ENCODE results near the gene STIM1.
"Not testable (repeated sequence)": the region's sequence is repeated elsewhere in the genome, so short reads cannot be mapped to it uniquely, and the experiment has no call there.

STIM1 gene

GRCh38 chr11:3859373-3859881, 4.0 kb downstream of the STIM1 start:
- H3K79me2 ChIP-seq (ENCODE audit: control insufficient read depth, insufficient read depth, low read length), result no peaks in the 10 kb centered on the region
- H3K4me2 ChIP-seq (ENCODE audit: low read length), result no peak overlapping the region
- H2BK120ac ChIP-seq (ENCODE audit: low read depth, low read length), result no peak overlapping the region
- no peak overlapping the region for H3K27ac ChIP-seq (ENCODE audit: low read depth, low read length)
- WGBS (ENCODE audit: extremely low coverage, insufficient coverage, low lambda C conversion rate), result no CpG with 5 or more reads among the region's 4 CpGs
- no peak overlapping the region for H4K8ac ChIP-seq (ENCODE audit: low read depth, low read length)
- H3K27me3 ChIP-seq (ENCODE audit: insufficient read depth, low read length, poor library complexity), result no peaks in the 10 kb centered on the region
- H3K23ac ChIP-seq (ENCODE audit: low read length), result no peak overlapping the region
- H2AK5ac ChIP-seq (ENCODE audit: low read length), result no peak overlapping the region
- no peak overlapping the region for H2BK5ac ChIP-seq (ENCODE audit: low read length)
- H4K5ac ChIP-seq (ENCODE audit: low read length), result no peak overlapping the region
- H3K4me3 ChIP-seq (ENCODE audit: low read length), result no peak overlapping the region
- peak; percentile 25 for DNase-seq
- H3K9ac ChIP-seq (ENCODE audit: low read length), result no peak overlapping the region
- peaks cover 6% of the 10 kb centered on the region for H3K79me1 ChIP-seq (ENCODE audit: low read length)
- no peak overlapping the region for H3K18ac ChIP-seq (ENCODE audit: low read length)
- H3K56ac ChIP-seq (ENCODE audit: low read length), result peak overlapping the region; percentile 31
- H3K4ac ChIP-seq (ENCODE audit: low read depth, low read length), result no peak overlapping the region
- H2BK15ac ChIP-seq (replicated peaks; ENCODE audit: low read depth), result no peak overlapping the region
- H3K4me1 ChIP-seq (ENCODE audit: control insufficient read depth, low read depth, low read length), result peaks cover 9% of the 10 kb centered on the region
- H3K36me3 ChIP-seq (ENCODE audit: control insufficient read depth, insufficient read depth, low read length), result no peaks in the 10 kb centered on the region

- Histone ChIP-seq H3K79me1 (ENCODE audit: low read length) (peaks cover 6% of the 10 kb centered on the region), H2BK5ac (ENCODE audit: low read length) (no peak overlapping the region), H3K18ac (ENCODE audit: low read length) (no peak overlapping the region), H3K4me1 (ENCODE audit: control insufficient read depth, low read depth, low read length) (peaks cover 8% of the 10 kb centered on the region), H4K5ac (ENCODE audit: low read length) (no peak overlapping the region), H3K79me2 (ENCODE audit: control insufficient read depth, insufficient read depth, low read length) (no peaks in the 10 kb centered on the region), H2BK15ac (replicated peaks; ENCODE audit: low read depth) (no peak overlapping the region), H3K9ac (ENCODE audit: low read length) (no peak overlapping the region), H2AK5ac (ENCODE audit: low read length) (no peak overlapping the region), H3K56ac (ENCODE audit: low read length) (no peak overlapping the region), H2BK120ac (ENCODE audit: low read depth, low read length) (no peak overlapping the region), H3K23ac (ENCODE audit: low read length) (no peak overlapping the region), H3K4me2 (ENCODE audit: low read length) (no peak overlapping the region), H3K27ac (ENCODE audit: low read depth, low read length) (no peak overlapping the region), H3K36me3 (ENCODE audit: control insufficient read depth, insufficient read depth, low read length) (no peaks in the 10 kb centered on the region), H3K4me3 (ENCODE audit: low read length) (no peak overlapping the region), H3K27me3 (ENCODE audit: insufficient read depth, low read length, poor library complexity) (no peaks in the 10 kb centered on the region), H4K8ac (ENCODE audit: low read depth, low read length) (no peak overlapping the region), H3K4ac (ENCODE audit: low read depth, low read length) (no peak overlapping the region)
- WGBS (ENCODE audit: extremely low coverage, insufficient coverage, low lambda C conversion rate), result no CpG with 5 or more reads among the region's 2 CpGs
- DNase-seq, result no peak
Measured at GRCh38 chr11:3860375-3860774, 4.9 kb downstream of the STIM1 start.

DNA sequence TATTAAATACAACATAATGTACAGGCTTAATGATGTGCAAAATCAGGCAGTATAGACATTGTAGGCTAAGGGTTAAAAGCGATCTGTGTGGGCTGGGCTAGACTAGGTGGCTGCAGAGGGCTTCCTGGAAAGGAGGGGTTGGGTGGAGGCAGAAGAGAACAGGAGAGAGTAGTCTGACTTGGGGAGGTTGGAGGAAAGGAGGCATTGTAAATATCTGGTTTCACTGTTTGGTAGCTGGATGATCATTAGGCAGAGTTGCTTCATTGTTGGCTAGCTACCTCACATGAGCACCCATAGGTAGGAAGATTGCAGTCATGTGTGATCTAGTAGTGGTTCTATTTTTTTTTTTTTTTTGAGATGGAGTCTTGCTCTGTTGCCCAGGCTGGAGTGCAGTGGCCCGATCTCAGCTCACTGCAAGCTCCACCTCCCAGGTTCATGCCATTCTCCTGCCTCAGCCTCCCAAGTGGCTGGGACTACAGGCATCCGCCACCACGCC, 5.5 kb downstream of the STIM1 start:
- H2BK5ac ChIP-seq (ENCODE audit: low read length); H3K4me2 ChIP-seq (ENCODE audit: low read length); H3K4me3 ChIP-seq (ENCODE audit: low read length); H3K56ac ChIP-seq (ENCODE audit: low read length); H3K36me3 ChIP-seq (ENCODE audit: control insufficient read depth, insufficient read depth, low read length); H2BK15ac ChIP-seq (replicated peaks; ENCODE audit: low read depth); H3K79me2 ChIP-seq (ENCODE audit: control insufficient read depth, insufficient read depth, low read length); DNase-seq; H2BK120ac ChIP-seq (ENCODE audit: low read depth, low read length); H3K27me3 ChIP-seq (ENCODE audit: insufficient read depth, low read length, poor library complexity); H3K9ac ChIP-seq (ENCODE audit: low read length); H3K4ac ChIP-seq (ENCODE audit: low read depth, low read length); H4K5ac ChIP-seq (ENCODE audit: low read length); H3K18ac ChIP-seq (ENCODE audit: low read length); H3K79me1 ChIP-seq (ENCODE audit: low read length); H3K23ac ChIP-seq (ENCODE audit: low read length); H2AK5ac ChIP-seq (ENCODE audit: low read length); H3K27ac ChIP-seq (ENCODE audit: low read depth, low read length); H4K8ac ChIP-seq (ENCODE audit: low read depth, low read length): not testable (repeated sequence)
- no CpG with 5 or more reads among the region's 4 CpGs for WGBS (ENCODE audit: extremely low coverage, insufficient coverage, low lambda C conversion rate)
- peaks cover 11% of the 10 kb centered on the region for H3K4me1 ChIP-seq (ENCODE audit: control insufficient read depth, low read depth, low read length)

GRCh38 chr11:3861683-3862082, 6.2 kb downstream of the STIM1 start:
- no peak overlapping the region for H2BK120ac ChIP-seq (ENCODE audit: low read depth, low read length)
- H3K9ac ChIP-seq (ENCODE audit: low read length), result no peak overlapping the region
- no peak overlapping the region for H4K8ac ChIP-seq (ENCODE audit: low read depth, low read length)
- H2AK5ac ChIP-seq (ENCODE audit: low read length), result no peak overlapping the region
- H3K18ac ChIP-seq (ENCODE audit: low read length), result no peak overlapping the region
- no peak overlapping the region for H3K23ac ChIP-seq (ENCODE audit: low read length)
- H3K36me3 ChIP-seq (ENCODE audit: control insufficient read depth, insufficient read depth, low read length), result no peaks in the 10 kb centered on the region
- no peak overlapping the region for H3K4me3 ChIP-seq (ENCODE audit: low read length)
- no peaks in the 10 kb centered on the region for H3K27me3 ChIP-seq (ENCODE audit: insufficient read depth, low read length, poor library complexity)
- no peak overlapping the region for H4K5ac ChIP-seq (ENCODE audit: low read length)
- H3K4me1 ChIP-seq (ENCODE audit: control insufficient read depth, low read depth, low read length), result peaks cover 7% of the 10 kb centered on the region
- no peak overlapping the region for H2BK15ac ChIP-seq (replicated peaks; ENCODE audit: low read depth)
- WGBS (ENCODE audit: extremely low coverage, insufficient coverage, low lambda C conversion rate), result no CpG with 5 or more reads among the region's 1 CpG
- H3K4ac ChIP-seq (ENCODE audit: low read depth, low read length), result no peak overlapping the region
- H3K4me2 ChIP-seq (ENCODE audit: low read length), result no peak overlapping the region
- no peaks in the 10 kb centered on the region for H3K79me2 ChIP-seq (ENCODE audit: control insufficient read depth, insufficient read depth, low read length)
- DNase-seq, result no peak
- peaks cover 6% of the 10 kb centered on the region for H3K79me1 ChIP-seq (ENCODE audit: low read length)
- H3K27ac ChIP-seq (ENCODE audit: low read depth, low read length), result no peak overlapping the region
- no peak overlapping the region for H3K56ac ChIP-seq (ENCODE audit: low read length)
- H2BK5ac ChIP-seq (ENCODE audit: low read length), result no peak overlapping the region

- Histone ChIP-seq H3K9ac (ENCODE audit: low read length) (peak overlapping the region; percentile 5), H3K18ac (ENCODE audit: low read length) (no peak overlapping the region), H2BK15ac (replicated peaks; ENCODE audit: low read depth) (no peak overlapping the region), H3K4me3 (ENCODE audit: low read length) (no peak overlapping the region), H2BK5ac (ENCODE audit: low read length) (no peak overlapping the region), H3K36me3 (ENCODE audit: control insufficient read depth, insufficient read depth, low read length) (no peaks in the 10 kb centered on the region), H3K79me2 (ENCODE audit: control insufficient read depth, insufficient read depth, low read length) (no peaks in the 10 kb centered on the region), H3K4me2 (ENCODE audit: low read length) (no peak overlapping the region), H2BK120ac (ENCODE audit: low read depth, low read length) (no peak overlapping the region), H3K27ac (ENCODE audit: low read depth, low read length) (no peak overlapping the region), H3K27me3 (ENCODE audit: insufficient read depth, low read length, poor library complexity) (no peaks in the 10 kb centered on the region), H3K4me1 (ENCODE audit: control insufficient read depth, low read depth, low read length) (peaks cover 7% of the 10 kb centered on the region), H3K79me1 (ENCODE audit: low read length) (peaks cover 2% of the 10 kb centered on the region), H4K5ac (ENCODE audit: low read length) (no peak overlapping the region), H3K4ac (ENCODE audit: low read depth, low read length) (no peak overlapping the region), H3K56ac (ENCODE audit: low read length) (no peak overlapping the region), H4K8ac (ENCODE audit: low read depth, low read length) (no peak overlapping the region), H3K23ac (ENCODE audit: low read length) (no peak overlapping the region), H2AK5ac (ENCODE audit: low read length) (no peak overlapping the region)
- no peak for DNase-seq
- no CpG with 5 or more reads among the region's 3 CpGs for WGBS (ENCODE audit: extremely low coverage, insufficient coverage, low lambda C conversion rate)
Measured at GRCh38 chr11:3865388-3866193, 10.1 kb downstream of the STIM1 start.

All from mesendoderm (in vitro differentiated cells).